ENCODE results near the gene ABCC4.

GRCh38 chr13:95033890-95034289, 267.4 kb downstream of the ABCC4 start:
- TF ChIP-seq SUZ12 (IDR thresholded peaks at IDR 0.05) (no peak), TARDBP (IDR thresholded peaks at IDR 0.05) (no peak), L3MBTL2 (conservative IDR thresholded peaks at IDR 0.05) (no peak), FOXA1 (IDR thresholded peaks at IDR 0.05) (no peak), FOXM1 (IDR thresholded peaks at IDR 0.05; ENCODE audit: borderline replicate concordance) (no peak), SP1 (IDR thresholded peaks at IDR 0.05) (no peak), ELF4 (IDR thresholded peaks at IDR 0.05) (no peak)

Data from HEK293T (cell line).